ENCODE data around the gene PACRG. TPM values are rescaled to one million over a fixed set of nuclear protein-coding genes. Genes with fewer than 3 reads are reported as not detected.
A peak's percentile ranks its signal among the peaks of the same experiment; 100 is the strongest.

Gene PACRG
- total and polyA plus RNA-seq, 2 of the 4 experiments (the other 2 are of a cell fraction) = not detected

- no peaks in the 10 kb centered on the region for H3K9me1 ChIP-seq (ENCODE audit: insufficient read depth, low read length)
- no peaks in the 10 kb centered on the region for H3K27me3 ChIP-seq (ENCODE audit: control insufficient read depth, insufficient read depth, low read length)
- no peaks in the 10 kb centered on the region for H3K4me1 ChIP-seq (ENCODE audit: control insufficient read depth, insufficient read depth, low read length)
- H3K4me2 ChIP-seq (ENCODE audit: low read depth, low read length) = peak overlapping the region; percentile 50
- no peak for DNase-seq
- dilution Hi-C loops (cut with HindIII; ENCODE audit: low sequenced_read_pairs, unreplicated experiment) (no loop called here), in situ Hi-C loops (cut with MboI; ENCODE audit: low sequenced_read_pairs) (no loop called here), intact Hi-C loops (cut with micrococcal nuclease) (no loop called here)
- H3K56ac ChIP-seq (ENCODE audit: extremely low read depth, insufficient read depth, low read length) = no peak overlapping the region
- no peak overlapping the region for H3K4ac ChIP-seq (ENCODE audit: low read depth, low read length)
- H4K5ac ChIP-seq (ENCODE audit: low read depth, low read length) = no peak overlapping the region
- H2AK9ac ChIP-seq (replicated peaks; ENCODE audit: low read depth, low read length, poor library complexity) = no peak overlapping the region
- 77% methylated on average over 2 of the region's 10 CpGs; no CpG with 5 or more reads in 1 of the 2 experiments for WGBS, 2 experiments (ENCODE audit: extremely low coverage in 2 of 2, insufficient read length in 1 of 2)
- no peak overlapping the region for H4K91ac ChIP-seq (ENCODE audit: insufficient read depth, low read depth, low read length)
- H2AK5ac ChIP-seq (ENCODE audit: low read depth, low read length) = no peak overlapping the region
- no peaks in the 10 kb centered on the region for H3K36me3 ChIP-seq (ENCODE audit: control insufficient read depth, insufficient read depth, low read length)
- CTCF ChIA-PET = interaction anchor here (1.1 kb wide), 1 partner anchor 17 kb away, joined by 3 read pairs; no protein-coding TSS in a partner anchor
- H2BK15ac ChIP-seq (ENCODE audit: low read depth, low read length) = no peak overlapping the region
- no peak overlapping the region for H3K9ac ChIP-seq (ENCODE audit: low read depth, low read length)
- no peak overlapping the region for H4K8ac ChIP-seq (ENCODE audit: low read depth in 2 of 2, low read length in 2 of 2)
- H2BK5ac ChIP-seq (ENCODE audit: low read depth, low read length, poor library complexity, severe bottlenecking) = no peak overlapping the region
- no TSS peak for BruUV-seq (replicated peaks)
- no peak overlapping the region; the same call in 1 of the 2 replicates for H3K4me3 ChIP-seq (ENCODE audit: insufficient read depth, low read depth, low read length)
- H3K79me1 ChIP-seq (ENCODE audit: low read depth in 1 of 2, low read length in 2 of 2) = no peaks in the 10 kb centered on the region
- H2AFZ ChIP-seq (replicated peaks; ENCODE audit: low read length, poor library complexity) = no peak overlapping the region
- no peaks in the 10 kb centered on the region for H4K20me1 ChIP-seq (ENCODE audit: insufficient read depth, low read length)
- POLR2A ChIA-PET (ENCODE audit: unreplicated experiment) = no interaction called here
- no peak overlapping the region for H3K23ac ChIP-seq (ENCODE audit: low read depth, low read length)
- no peak for ATAC-seq (ENCODE audit: low read depth)
- H3K27ac ChIP-seq (ENCODE audit: insufficient read depth, low read length) = no peak overlapping the region
- H2BK120ac ChIP-seq (ENCODE audit: low read depth, low read length) = no peak overlapping the region
- no peak overlapping the region for H2BK20ac ChIP-seq (ENCODE audit: low read depth, low read length)
- H3K9me3 ChIP-seq (ENCODE audit: control insufficient read depth, insufficient read depth, low read length) = peaks cover 6% of the 10 kb centered on the region; the same call in 1 of the 2 replicates
- no peak overlapping the region for H3K18ac ChIP-seq (ENCODE audit: low read depth, low read length)
- TF ChIP-seq NFE2L2 (IDR thresholded peaks at IDR 0.05; ENCODE audit: low read depth, low read length) = no peak
- no peak for TF ChIP-seq POLR2A (IDR thresholded peaks at IDR 0.05; ENCODE audit: low read depth, low read length)
- TF ChIP-seq MAFK (IDR thresholded peaks at IDR 0.05; ENCODE audit: low read depth, low read length) = no peak
- no peak for TF ChIP-seq RFX5 (IDR thresholded peaks at IDR 0.05; ENCODE audit: low read depth, low read length)
- TF ChIP-seq MAZ (IDR thresholded peaks at IDR 0.05; ENCODE audit: borderline replicate concordance, low read depth, low read length) = no peak
- TF ChIP-seq SMC3 (IDR thresholded peaks at IDR 0.05; ENCODE audit: low read depth, low read length) = no peak
- no peak for TF ChIP-seq RAD21 (IDR thresholded peaks at IDR 0.05; ENCODE audit: low read length)
- no peak for TF ChIP-seq CEBPB (IDR thresholded peaks at IDR 0.05; ENCODE audit: low read depth, low read length)
- TF ChIP-seq CHD1 (IDR thresholded peaks at IDR 0.05; ENCODE audit: low read depth, low read length) = no peak
- no peak for TF ChIP-seq FOS (IDR thresholded peaks at IDR 0.05; ENCODE audit: low read depth, low read length)
- no peak for TF ChIP-seq CTCF (conservative IDR thresholded peaks at IDR 0.05; ENCODE audit: low read depth, low read length)
- no peak for TF ChIP-seq USF2 (IDR thresholded peaks at IDR 0.05; ENCODE audit: low read depth, low read length)
- TF ChIP-seq MXI1 (IDR thresholded peaks at IDR 0.05; ENCODE audit: borderline replicate concordance, low read depth, low read length) = no peak
- TF ChIP-seq ELK1 (IDR thresholded peaks at IDR 0.05; ENCODE audit: borderline replicate concordance, low read depth, low read length) = no peak
- TF ChIP-seq RCOR1 (IDR thresholded peaks at IDR 0.05; ENCODE audit: insufficient replicate concordance, low read length) = no peak
- no peak for TF ChIP-seq BHLHE40 (IDR thresholded peaks at IDR 0.05; ENCODE audit: low read depth, low read length)
- no peak overlapping the region for H3K14ac ChIP-seq (replicated peaks; ENCODE audit: low read depth, low read length)
These were observed 592.0 kb downstream of the PACRG start for GRCh38 chr6:163319609-163320366.
